HUES48 (cell line): Measurements from ENCODE around the gene UBALD1.
A peak's percentile ranks its signal among the peaks of the same experiment; 100 is the strongest.

Source experiments
- H3K27ac ChIP-seq: one replicate; pipeline ENCODE4 v1.7.0; 2013; ENCODE audit warnings: low read depth, low read length, inconsistent platforms
- H3K27me3 ChIP-seq: 2 replicates; pipeline ENCODE4 v1.6.1; 2013; ENCODE audit warnings: mild to moderate bottlenecking, low read length; ENCODE audit not compliant: control insufficient read depth, insufficient read depth
- H3K36me3 ChIP-seq: 2 replicates; pipeline ENCODE4 v1.6.1; 2013; ENCODE audit warnings: low read length; ENCODE audit not compliant: control insufficient read depth, insufficient read depth
- H3K4me1 ChIP-seq: 2 replicates; pipeline ENCODE4 v1.6.1; 2013; ENCODE audit warnings: mild to moderate bottlenecking, low read length; ENCODE audit not compliant: control insufficient read depth, insufficient read depth
- H3K4me3 ChIP-seq: 2 replicates; pipeline ENCODE4 v1.5.1; 2013; ENCODE audit warnings: mild to moderate bottlenecking, low read depth, low read length
- H3K9ac ChIP-seq: 2 replicates; pipeline ENCODE4 v1.6.1; 2013; ENCODE audit warnings: mild to moderate bottlenecking, low read depth, low read length, moderate library complexity
- H3K9me3 ChIP-seq: 2 replicates; pipeline ENCODE4 v1.6.1; 2013; ENCODE audit warnings: low read length; ENCODE audit not compliant: control insufficient read depth, insufficient read depth

Gene UBALD1

DNA sequence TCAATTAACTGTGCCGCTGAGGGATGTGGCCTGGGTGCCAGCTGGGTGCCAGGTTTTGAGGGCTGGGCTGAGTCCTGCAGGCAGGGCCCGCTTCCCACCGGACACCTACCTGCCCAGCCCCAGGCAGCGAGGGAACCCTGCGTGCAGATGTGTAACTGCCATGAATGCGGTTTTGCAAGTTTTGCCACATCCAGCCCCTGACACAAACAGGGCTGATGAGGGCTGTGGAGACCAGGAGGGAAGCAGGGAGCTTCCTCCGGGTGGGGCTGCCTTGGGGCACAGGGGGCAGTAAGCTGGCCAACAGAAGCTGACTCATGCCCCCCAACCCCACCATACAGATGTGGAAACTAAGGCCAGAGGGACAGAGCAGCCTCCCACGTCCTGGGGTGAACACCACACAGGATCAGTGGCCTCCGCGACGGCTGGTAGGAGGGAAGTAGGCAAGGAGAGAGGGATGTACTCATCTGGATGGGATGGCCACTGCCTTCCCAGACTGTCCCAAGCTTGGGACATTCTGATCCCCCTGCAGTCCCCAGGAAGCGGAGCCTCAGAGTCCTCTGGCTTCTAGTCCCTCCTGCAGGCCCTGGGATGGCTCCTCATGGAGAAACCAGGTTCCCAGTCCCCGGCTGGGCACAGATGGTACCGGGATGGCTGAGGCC, 1.6 kb downstream of the UBALD1 start:
- Histone ChIP-seq H3K36me3 (peaks cover 13% of the 10 kb centered on the region), H3K9ac (peak overlapping the region; percentile 98; the same call in 1 of the 2 replicates), H3K4me3 (peak overlapping the region; percentile 71), H3K27me3 (no peaks in the 10 kb centered on the region), H3K9me3 (no peaks in the 10 kb centered on the region), H3K4me1 (peaks cover 27% of the 10 kb centered on the region), H3K27ac (peak overlapping the region; percentile 96)

DNA sequence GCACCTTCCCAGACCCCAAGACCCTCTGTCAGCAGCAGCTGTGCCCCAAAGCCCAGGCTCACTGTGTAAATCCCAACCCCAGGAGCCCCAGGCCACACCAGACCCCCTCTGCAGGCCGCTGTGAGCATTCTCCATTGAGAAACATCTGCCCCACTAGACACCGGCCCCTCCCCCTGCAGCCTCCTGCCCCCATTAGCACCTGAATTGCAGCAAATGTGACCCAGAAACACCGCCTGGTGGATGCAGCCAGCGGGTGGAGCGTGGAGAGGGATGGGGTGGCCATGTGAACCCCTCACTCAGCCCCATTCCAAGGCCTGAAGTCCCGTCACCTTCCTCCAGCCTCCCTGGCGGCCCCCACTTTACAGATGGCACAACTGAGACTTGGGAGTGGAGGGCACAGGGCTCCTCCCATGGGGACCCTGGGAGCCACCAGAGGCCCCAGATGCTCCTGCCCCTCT, 2.2 kb downstream of the UBALD1 start:
- Histone ChIP-seq H3K4me1 (peaks cover 24% of the 10 kb centered on the region), H3K27ac (peak overlapping the region; percentile 96), H3K36me3 (peaks cover 19% of the 10 kb centered on the region), H3K27me3 (no peaks in the 10 kb centered on the region), H3K9ac (no peak overlapping the region), H3K9me3 (no peaks in the 10 kb centered on the region), H3K4me3 (peak overlapping the region; percentile 71)

DNA sequence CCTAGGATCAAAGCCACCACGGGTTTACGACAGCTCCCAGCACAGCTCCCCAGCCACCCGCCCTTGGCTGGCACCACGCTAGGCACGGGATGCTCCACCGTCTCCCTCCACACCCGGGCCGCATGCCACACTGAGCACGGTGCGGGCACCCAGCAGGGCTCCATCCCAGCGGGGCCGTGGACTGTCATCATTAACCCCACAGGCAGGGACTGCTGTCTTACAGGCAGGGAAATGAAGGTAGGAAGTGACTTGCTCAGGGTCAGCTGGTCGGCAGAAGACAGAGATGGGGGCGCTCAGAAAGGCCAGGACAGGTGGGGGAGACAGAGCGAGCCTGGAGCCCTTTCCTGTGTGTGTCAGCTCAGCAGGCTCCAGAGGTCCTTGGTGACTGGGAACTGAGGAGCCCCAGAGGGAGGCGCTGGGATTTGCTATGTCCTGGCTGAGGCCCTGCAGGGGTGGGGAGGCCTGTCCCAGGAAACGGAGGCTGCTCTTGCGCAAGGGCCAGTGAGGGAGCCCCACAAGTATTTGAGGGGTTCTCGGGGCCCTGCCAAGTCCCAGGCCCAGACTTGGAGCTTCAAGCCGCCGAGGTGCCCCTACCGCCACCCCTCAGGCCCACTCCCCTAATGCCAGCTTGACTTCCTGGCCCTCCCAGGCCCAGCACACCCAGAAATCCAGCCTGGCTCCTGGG, 3.2 kb downstream of the UBALD1 start:
- Histone ChIP-seq H3K36me3 (peaks cover 22% of the 10 kb centered on the region), H3K27me3 (no peaks in the 10 kb centered on the region), H3K27ac (no peak overlapping the region), H3K9ac (no peak overlapping the region), H3K4me1 (peaks cover 24% of the 10 kb centered on the region), H3K4me3 (no peak overlapping the region), H3K9me3 (no peaks in the 10 kb centered on the region)

DNA sequence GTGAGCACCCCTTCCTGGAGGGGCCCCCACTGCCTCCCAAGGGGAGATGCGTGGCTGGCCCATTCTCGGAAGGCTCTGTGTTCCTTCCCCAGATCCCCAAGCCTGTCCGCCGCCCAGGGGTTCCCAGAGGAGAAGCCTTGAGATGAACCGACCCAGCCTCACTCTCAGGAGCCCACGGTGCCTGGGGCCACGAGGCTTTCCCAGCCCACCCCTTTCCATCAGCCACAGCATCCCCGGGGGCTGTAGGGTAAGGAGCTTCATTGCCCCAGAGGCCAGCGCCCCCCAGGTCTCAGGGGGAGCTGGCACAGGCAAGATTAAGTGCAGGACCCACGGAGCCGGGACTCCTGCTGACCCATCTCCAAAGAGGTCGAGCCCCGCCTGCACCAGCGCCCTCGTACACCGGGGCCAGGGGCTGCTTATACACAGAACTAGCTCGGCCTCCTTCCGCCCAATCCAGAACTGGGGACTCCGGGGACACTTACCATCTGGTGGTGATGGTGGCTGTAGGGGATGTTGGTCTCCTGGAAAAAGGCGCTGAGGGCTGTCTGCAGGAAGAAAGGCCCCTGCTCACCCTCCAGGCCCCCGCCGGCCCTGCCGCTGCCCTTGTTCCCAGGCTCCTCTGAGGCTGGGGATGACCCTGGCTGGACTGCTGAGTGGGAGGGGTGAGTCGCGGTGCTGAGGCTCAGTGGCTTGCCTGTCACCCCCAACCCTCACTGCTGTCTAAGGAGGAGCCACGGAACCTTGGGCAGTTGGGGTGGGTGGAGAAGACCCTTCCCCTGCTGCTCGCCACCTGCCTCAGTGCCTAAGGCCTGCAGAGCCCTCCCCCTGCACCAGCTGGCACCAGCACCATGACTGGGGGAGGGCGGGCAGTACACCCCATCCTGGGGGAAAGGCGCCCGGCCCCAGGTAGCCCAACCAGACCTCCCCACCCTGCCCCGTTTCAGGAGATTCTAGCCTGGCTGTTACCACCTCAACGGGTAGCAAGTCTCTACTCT, 4.4 kb downstream of the UBALD1 start:
- no peaks in the 10 kb centered on the region for H3K9me3 ChIP-seq

DNA sequence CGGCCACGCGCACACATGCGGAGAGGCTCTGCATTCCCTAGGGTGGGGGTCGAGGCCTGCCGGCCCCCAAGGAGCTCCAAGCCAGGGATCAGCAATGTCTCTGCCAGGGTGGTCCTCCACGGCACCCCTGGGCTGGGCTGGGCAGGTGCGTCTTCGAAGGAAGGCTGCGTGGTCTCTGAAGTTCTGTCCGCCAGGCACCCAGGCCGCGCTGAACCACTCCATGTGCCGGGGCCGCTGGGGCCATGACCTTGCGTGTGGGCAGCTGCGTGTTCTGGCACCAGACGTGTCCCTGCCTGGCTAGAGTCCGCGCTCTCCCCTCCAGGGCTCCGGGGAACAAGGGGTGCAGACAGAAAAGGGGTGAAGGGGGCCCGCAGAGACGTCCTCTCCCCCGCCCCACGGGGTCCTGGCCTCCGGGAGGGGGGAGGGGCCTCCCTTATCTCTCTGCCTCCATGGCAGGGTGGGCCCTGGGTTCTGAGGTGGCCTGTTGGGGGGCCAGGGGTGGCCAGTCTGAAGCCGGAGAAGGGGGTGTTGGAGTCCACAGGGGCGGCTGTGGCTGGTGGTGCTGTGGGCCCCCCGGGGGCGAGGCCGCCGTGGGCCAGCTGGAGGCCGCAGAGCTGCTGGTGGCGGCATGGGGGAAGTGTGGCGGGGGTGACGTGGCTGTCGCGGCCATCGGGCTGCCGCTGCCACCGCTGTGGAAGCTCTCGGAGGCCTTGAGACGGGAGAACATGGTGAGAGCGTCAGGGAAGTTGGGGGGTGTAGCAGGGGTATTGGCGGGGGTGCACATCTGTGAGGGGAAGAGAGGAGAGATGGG, 5.3 kb downstream of the UBALD1 start:
- Histone ChIP-seq H3K27me3 (no peaks in the 10 kb centered on the region), H3K9ac (no peak overlapping the region), H3K4me3 (no peak overlapping the region), H3K4me1 (peaks cover 13% of the 10 kb centered on the region), H3K27ac (no peak overlapping the region), H3K9me3 (no peaks in the 10 kb centered on the region), H3K36me3 (peaks cover 22% of the 10 kb centered on the region)

More for the DNA sequence above, 4.4 kb downstream of the UBALD1 start:
- H3K4me1 ChIP-seq: peaks cover 17% of the 10 kb centered on the region
- no peaks in the 10 kb centered on the region for H3K27me3 ChIP-seq
- H3K36me3 ChIP-seq: peaks cover 22% of the 10 kb centered on the region
- no peak overlapping the region for H3K9ac ChIP-seq
- H3K27ac ChIP-seq: no peak overlapping the region
- no peak overlapping the region for H3K4me3 ChIP-seq

GRCh38 chr16:4608704-4608980, 6.0 kb downstream of the UBALD1 start:
- H3K9ac ChIP-seq: no peak overlapping the region
- H3K9me3 ChIP-seq: no peaks in the 10 kb centered on the region
- H3K27ac ChIP-seq: no peak overlapping the region
- no peak overlapping the region for H3K4me3 ChIP-seq
- H3K36me3 ChIP-seq: peaks cover 22% of the 10 kb centered on the region
- H3K27me3 ChIP-seq: no peaks in the 10 kb centered on the region
- H3K4me1 ChIP-seq: peaks cover 12% of the 10 kb centered on the region

DNA sequence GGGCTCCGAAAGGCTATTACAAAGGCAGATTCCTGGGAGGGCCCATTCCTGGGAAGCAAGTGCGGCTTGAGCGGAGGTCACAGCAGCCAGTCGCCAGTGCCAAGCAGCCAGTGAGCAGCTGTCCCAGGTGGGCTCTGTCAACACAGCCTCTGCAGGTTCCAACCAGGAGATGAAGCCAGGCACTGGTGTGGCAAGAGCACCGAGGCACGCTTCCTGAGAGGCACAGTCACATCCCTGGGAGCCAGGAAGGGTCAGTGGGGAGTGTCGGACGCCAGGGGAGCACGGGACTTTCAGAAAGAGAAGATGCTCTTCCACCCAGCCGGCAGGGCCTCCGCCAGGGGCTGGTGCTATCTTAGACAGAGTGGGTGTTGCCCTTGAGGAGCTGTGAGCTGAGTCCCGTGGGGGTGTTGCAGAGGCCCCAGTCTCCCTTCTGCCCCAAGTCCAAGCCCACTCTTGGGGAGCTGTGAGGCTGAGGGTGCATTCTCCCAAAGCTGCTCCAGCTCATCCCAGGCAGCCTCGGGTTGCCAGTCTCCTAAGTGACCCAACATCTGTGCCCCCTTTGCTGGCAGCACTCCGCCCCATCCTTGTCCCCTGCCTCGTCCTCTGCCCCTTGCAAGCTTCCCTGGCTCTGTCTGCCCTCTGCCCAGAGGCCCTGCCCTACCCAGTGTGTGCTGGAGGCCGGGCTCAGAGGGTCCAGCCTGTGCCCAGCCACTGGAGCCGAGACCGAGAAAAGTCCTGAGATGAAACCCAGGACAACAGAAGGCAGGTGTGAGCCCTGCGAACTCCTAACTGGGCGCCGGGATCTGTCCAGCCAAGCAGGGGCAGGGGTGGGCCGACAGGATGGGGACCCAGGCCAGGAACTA, 6.6 kb downstream of the UBALD1 start:
- no peak overlapping the region for H3K4me3 ChIP-seq
- no peak overlapping the region for H3K9ac ChIP-seq
- H3K4me1 ChIP-seq: peaks cover 7% of the 10 kb centered on the region
- H3K27me3 ChIP-seq: no peaks in the 10 kb centered on the region
- H3K27ac ChIP-seq: no peak overlapping the region
- peaks cover 22% of the 10 kb centered on the region for H3K36me3 ChIP-seq
- no peaks in the 10 kb centered on the region for H3K9me3 ChIP-seq

GRCh38 chr16:4606354-4606753, 8.3 kb downstream of the UBALD1 start:
- no peak overlapping the region for H3K27ac ChIP-seq
- H3K9ac ChIP-seq: no peak overlapping the region
- H3K4me3 ChIP-seq: no peak overlapping the region
- H3K36me3 ChIP-seq: peaks cover 22% of the 10 kb centered on the region
- no peaks in the 10 kb centered on the region for H3K9me3 ChIP-seq
- no peaks in the 10 kb centered on the region for H3K27me3 ChIP-seq
- H3K4me1 ChIP-seq: peaks cover 1% of the 10 kb centered on the region; the same call in 1 of the 2 replicates

DNA sequence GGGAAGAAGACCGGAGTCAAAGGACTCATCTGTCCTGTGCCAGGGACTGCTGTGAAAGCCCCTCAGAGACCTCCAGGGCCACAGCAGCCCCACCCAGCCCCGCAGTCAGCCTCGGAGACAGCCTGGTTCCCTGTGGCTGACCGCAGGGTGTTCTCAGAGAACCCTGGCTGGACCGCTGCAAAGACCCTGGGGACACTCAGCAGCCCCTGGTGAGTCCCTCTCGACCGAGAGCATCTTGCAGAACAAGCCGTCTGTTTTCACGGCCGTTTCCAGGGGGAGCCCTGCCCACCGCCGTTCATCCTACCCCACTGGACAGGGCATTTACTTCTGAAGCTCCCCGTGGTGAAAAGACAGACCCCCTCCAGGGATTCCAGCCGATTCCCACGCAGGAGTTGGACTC, 10.3 kb downstream of the UBALD1 start:
- no peak overlapping the region for H3K9ac ChIP-seq

More for the DNA sequence above, 10.3 kb downstream of the UBALD1 start:
- no peak overlapping the region for H3K27ac ChIP-seq
- no peak overlapping the region for H3K4me3 ChIP-seq
- H3K27me3 ChIP-seq: no peaks in the 10 kb centered on the region
- peaks cover 16% of the 10 kb centered on the region for H3K36me3 ChIP-seq
- H3K9me3 ChIP-seq: no peaks in the 10 kb centered on the region
- H3K4me1 ChIP-seq: peaks cover 3% of the 10 kb centered on the region; the same call in 1 of the 2 replicates
